Activated B cell treated with CpG ODN at 0.5 μM for 24 hours (primary cell): ENCODE measurements around the gene STRBP. TPM values are rescaled to one million over a fixed set of nuclear protein-coding genes. Genes with fewer than 3 reads are reported as not detected.
A peak's percentile ranks its signal among the peaks of the same experiment; 100 is the strongest.

ENCODE experiments used
- ATAC-seq: fragments of 200-7000 bp; cut with Tn5 transposase; one replicate; pipeline ENCODE4 v1.10.0; 2021; ENCODE audit warnings: low read depth, mild to moderate bottlenecking, moderate library complexity
- CTCF ChIA-PET: fragments of 350-600 bp; sonication (Branson Sonifier 250); formaldehyde crosslinking; loops from one replicate; lab custom pipeline; 2021; ENCODE audit warnings: antibody characterized with exemption; lab: Charles Lee
- POLR2A ChIA-PET: fragments of 350-600 bp; sonication (Branson Sonifier 250); formaldehyde crosslinking; loops from one replicate; lab custom pipeline; 2021; ENCODE audit warnings: antibody characterized with exemption; lab: Charles Lee
- DNase-seq: peaks from one replicate; pipeline ENCODE4 v3.0.0; 2022
- H3K27ac Mint-ChIP-seq: one replicate; pipeline ENCODE4 v1.8.0; 2020; ENCODE audit warnings: mixed read lengths
- H3K27me3 Mint-ChIP-seq: one replicate; pipeline ENCODE4 v1.8.0; 2021; ENCODE audit warnings: mixed read lengths
- H3K36me3 Mint-ChIP-seq: one replicate; pipeline ENCODE4 v1.8.0; 2021; ENCODE audit warnings: low read depth, mixed read lengths
- H3K4me1 Mint-ChIP-seq: one replicate; pipeline ENCODE4 v1.8.0; 2021; ENCODE audit warnings: mixed read lengths
- H3K4me3 Mint-ChIP-seq: one replicate; pipeline ENCODE4 v1.8.0; 2020; ENCODE audit warnings: mild to moderate bottlenecking, mixed read lengths
- H3K9me3 Mint-ChIP-seq: one replicate; pipeline ENCODE4 v1.8.0; 2020; ENCODE audit warnings: mixed read lengths
- CTCF ChIP-seq: fragments of 200-600 bp; IDR thresholded peaks from one replicate; pipeline ENCODE4 v1.8.0; 2022; ENCODE audit warnings: antibody characterized with exemption, mild to moderate bottlenecking
- intact Hi-C: fragments of 100-400 bp; cut with micrococcal nuclease; formaldehyde crosslinking; loops from one replicate; pipeline ENCODE4 v1.15.1; 2024
- total RNA-seq: library from RNA; stranded (reverse); gene quantifications from 2 replicates; pipeline ENCODE4 v1.2.3, GENCODE V29; 2022

Gene STRBP
- total RNA-seq, result 124 and 127 TPM in 2 replicates

- ChIA-PET POLR2A (interaction anchor here (0.6 to 2.0 kb wide), 21 partner anchors 8 to 94 kb away, joined by 3 to 31 read pairs (median 4); no protein-coding TSS in a partner anchor), CTCF (interaction anchor here (0.8 to 1.7 kb wide), 5 partner anchors 65 to 176 kb away, joined by 3 to 5 read pairs (median 3); no protein-coding TSS in a partner anchor)
- H3K4me3 Mint-ChIP-seq, result peak within 1 kb of the TSS; percentile 83
- intact Hi-C loops, result loop anchor here (1.0 to 5.0 kb wide), 7 partner anchors 34 to 363 kb away; partner anchors contain the start of gene RC3H2
- peaks cover 47% of the 10 kb centered on the region for H3K4me1 Mint-ChIP-seq
- no peak for TF ChIP-seq CTCF
- no peaks in the 10 kb centered on the region for H3K36me3 Mint-ChIP-seq
- DNase-seq (peak; percentile 96), ATAC-seq (peak; percentile 91)
- no peaks in the 10 kb centered on the region for H3K9me3 Mint-ChIP-seq
- no peaks in the 10 kb centered on the region for H3K27me3 Mint-ChIP-seq
- peak within 1 kb of the TSS; percentile 78 for H3K27ac Mint-ChIP-seq
Measured at GRCh38 chr9:123268465-123269259, at the start of gene STRBP. TSS of gene STRBP (minus strand) at chr9:123268586. CDS start at chr9:123184134, 84,452 bp downstream.

- TF ChIP-seq CTCF, result no peak
- intact Hi-C loops, result no loop called here
- Mint-ChIP-seq H3K4me1 (peaks cover 67% of the 10 kb centered on the region), H3K4me3 (peak overlapping the region; percentile 12), H3K27ac (no peak overlapping the region), H3K9me3 (no peaks in the 10 kb centered on the region), H3K27me3 (no peaks in the 10 kb centered on the region), H3K36me3 (no peaks in the 10 kb centered on the region)
- ChIA-PET POLR2A (interaction anchor here (0.5 to 14.9 kb wide), 3 partner anchors 15 to 47 kb away, joined by 3 to 304 read pairs (median 9); partner anchors contain the start of gene STRBP), CTCF (interaction anchor here (1.1 kb wide), 1 partner anchor 23 kb away, joined by 3 read pairs; no protein-coding TSS in a partner anchor)
- DNase-seq, result no peak
- ATAC-seq, result peak; percentile 52
Measured at GRCh38 chr9:123316053-123316718, 47.8 kb upstream of the STRBP start.

- H3K4me1 Mint-ChIP-seq, result peaks cover 62% of the 10 kb centered on the region
- ATAC-seq, result no peak
Measured at GRCh38 chr9:123315635-123316034, 47.2 kb upstream of the STRBP start.

GRCh38 chr9:123314617-123315016 is 46.2 kb upstream of the STRBP start:
- DNase-seq (no peak), ATAC-seq (no peak)
- Mint-ChIP-seq H3K4me3 (no peak overlapping the region), H3K27me3 (no peaks in the 10 kb centered on the region), H3K4me1 (peaks cover 55% of the 10 kb centered on the region), H3K36me3 (no peaks in the 10 kb centered on the region), H3K9me3 (no peaks in the 10 kb centered on the region), H3K27ac (no peak overlapping the region)
- no peak for TF ChIP-seq CTCF
- POLR2A ChIA-PET, result interaction anchor here (0.6 to 14.9 kb wide), 3 partner anchors 10 to 25 kb away, joined by 4 to 304 read pairs (median 4); no protein-coding TSS in a partner anchor
- CTCF ChIA-PET, result no interaction called here
- intact Hi-C loops, result no loop called here

More at GRCh38 chr9:123315635-123316034, 47.2 kb upstream of the STRBP start:
- H3K27ac Mint-ChIP-seq, result no peak overlapping the region
- no peak for DNase-seq
- CTCF ChIA-PET, result no interaction called here
- no peak overlapping the region for H3K4me3 Mint-ChIP-seq
- TF ChIP-seq CTCF, result no peak
- H3K36me3 Mint-ChIP-seq, result no peaks in the 10 kb centered on the region
- no peaks in the 10 kb centered on the region for H3K9me3 Mint-ChIP-seq
- H3K27me3 Mint-ChIP-seq, result no peaks in the 10 kb centered on the region
- POLR2A ChIA-PET, result interaction anchor here (14.9 kb wide), 1 partner anchor 24 kb away, joined by 304 read pairs; no protein-coding TSS in a partner anchor
- intact Hi-C loops, result no loop called here
